Measurements from ENCODE around the gene DNAJC17. TPM values are rescaled to one million over a fixed set of nuclear protein-coding genes. Genes with fewer than 3 reads are reported as not detected.

The DNAJC17 gene
- polyA plus RNA-seq, 2 of the 4 experiments (the other 2 are of a cell fraction): 22.3 to 24.4 TPM

DNA sequence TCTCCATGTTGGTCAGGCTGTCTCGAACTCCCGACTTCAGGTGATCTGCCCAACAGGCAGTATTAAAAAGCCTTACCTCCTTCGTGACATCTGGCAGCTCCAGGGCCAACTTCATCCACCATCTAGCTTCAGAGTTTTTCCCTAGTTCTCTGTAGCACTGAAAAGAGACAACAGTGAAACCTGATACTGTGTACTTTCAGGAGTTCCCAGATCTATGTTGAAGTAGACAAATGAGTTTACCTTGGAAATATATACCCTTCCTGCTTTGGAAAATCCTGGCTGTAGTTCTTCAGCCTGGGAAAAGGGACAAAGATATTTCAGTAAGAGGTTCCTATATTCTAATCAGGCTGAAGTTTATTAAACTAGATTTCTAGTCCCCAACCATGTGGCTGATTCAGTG lies 70.2 kb downstream of the DNAJC17 start:
- no peak overlapping the region for H3K4me3 ChIP-seq
- ATAC-seq (no peak), FAIRE-seq (no peak), DNase-seq (ENCODE audit: low read depth in 1 of 2, low spot score in 1 of 2) (no peak)
- TF ChIP-seq KDM1A (IDR thresholded peaks at IDR 0.05; ENCODE audit: low read depth): no peak
- TF ChIP-seq HEYL (CRISPR knock-in tag; IDR thresholded peaks at IDR 0.05): no peak
- TF ChIP-seq, protein P1, sequence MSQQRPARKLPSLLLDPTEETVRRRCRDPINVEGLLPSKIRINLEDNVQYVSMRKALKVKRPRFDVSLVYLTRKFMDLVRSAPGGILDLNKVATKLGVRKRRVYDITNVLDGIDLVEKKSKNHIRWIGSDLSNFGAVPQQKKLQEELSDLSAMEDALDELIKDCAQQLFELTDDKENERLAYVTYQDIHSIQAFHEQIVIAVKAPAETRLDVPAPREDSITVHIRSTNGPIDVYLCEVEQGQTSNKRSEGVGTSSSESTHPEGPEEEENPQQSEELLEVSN (IDR thresholded peaks at IDR 0.05; ENCODE audit: borderline replicate concordance, low read depth): no peak
- TF ChIP-seq RCOR1 (IDR thresholded peaks at IDR 0.05; ENCODE audit: low read depth, low read length): no peak
- no peak for TF ChIP-seq POLR2A (IDR thresholded peaks at IDR 0.05; ENCODE audit: low read length)
- TF ChIP-seq, protein P2, sequence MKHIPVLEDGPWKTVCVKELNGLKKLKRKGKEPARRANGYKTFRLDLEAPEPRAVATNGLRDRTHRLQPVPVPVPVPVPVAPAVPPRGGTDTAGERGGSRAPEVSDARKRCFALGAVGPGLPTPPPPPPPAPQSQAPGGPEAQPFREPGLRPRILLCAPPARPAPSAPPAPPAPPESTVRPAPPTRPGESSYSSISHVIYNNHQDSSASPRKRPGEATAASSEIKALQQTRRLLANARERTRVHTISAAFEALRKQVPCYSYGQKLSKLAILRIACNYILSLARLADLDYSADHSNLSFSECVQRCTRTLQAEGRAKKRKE (CRISPR knock-in tag; IDR thresholded peaks at IDR 0.05; ENCODE audit: low read depth): no peak
- TF ChIP-seq, protein P3, sequence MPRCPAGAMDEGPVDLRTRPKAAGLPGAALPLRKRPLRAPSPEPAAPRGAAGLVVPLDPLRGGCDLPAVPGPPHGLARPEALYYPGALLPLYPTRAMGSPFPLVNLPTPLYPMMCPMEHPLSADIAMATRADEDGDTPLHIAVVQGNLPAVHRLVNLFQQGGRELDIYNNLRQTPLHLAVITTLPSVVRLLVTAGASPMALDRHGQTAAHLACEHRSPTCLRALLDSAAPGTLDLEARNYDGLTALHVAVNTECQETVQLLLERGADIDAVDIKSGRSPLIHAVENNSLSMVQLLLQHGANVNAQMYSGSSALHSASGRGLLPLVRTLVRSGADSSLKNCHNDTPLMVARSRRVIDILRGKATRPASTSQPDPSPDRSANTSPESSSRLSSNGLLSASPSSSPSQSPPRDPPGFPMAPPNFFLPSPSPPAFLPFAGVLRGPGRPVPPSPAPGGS (IDR thresholded peaks at IDR 0.05): no peak
- TF ChIP-seq CBX2 (IDR thresholded peaks at IDR 0.05; ENCODE audit: borderline replicate concordance, low read depth): no peak
- TF ChIP-seq ZFP36 (IDR thresholded peaks at IDR 0.05; ENCODE audit: borderline replicate concordance, partially characterized antibody): no peak
- TF ChIP-seq JUN (IDR thresholded peaks at IDR 0.05): no peak
- no peak for TF ChIP-seq GATA3 (IDR thresholded peaks at IDR 0.05; ENCODE audit: borderline replicate concordance)
- no peak for TF ChIP-seq FOSL2 (IDR thresholded peaks at IDR 0.05)
- no peak for TF ChIP-seq FOSL2 (CRISPR knock-in tag; IDR thresholded peaks at IDR 0.05)
- no peak for TF ChIP-seq BHLHE40 (IDR thresholded peaks at IDR 0.05; ENCODE audit: low read depth, low read length)
- TF ChIP-seq NR3C1 (IDR thresholded peaks at IDR 0.05): no peak
- ChIA-PET CTCF (interaction anchor here (1.8 to 2.7 kb wide), 2 partner anchors 9 to 121 kb away, joined by 4 to 12 read pairs; no protein-coding TSS in a partner anchor), POLR2A (no interaction called here)
- H3K4me2 ChIP-seq: no peak overlapping the region
- no peaks in the 10 kb centered on the region for H3K9me3 ChIP-seq
- 97% methylated on average over 3 of the region's 3 CpGs for WGBS (ENCODE audit: missing lambda C conversion rate)
- H3K27ac ChIP-seq: no peak overlapping the region
- no peaks in the 10 kb centered on the region for H3K4me1 ChIP-seq

DNA sequence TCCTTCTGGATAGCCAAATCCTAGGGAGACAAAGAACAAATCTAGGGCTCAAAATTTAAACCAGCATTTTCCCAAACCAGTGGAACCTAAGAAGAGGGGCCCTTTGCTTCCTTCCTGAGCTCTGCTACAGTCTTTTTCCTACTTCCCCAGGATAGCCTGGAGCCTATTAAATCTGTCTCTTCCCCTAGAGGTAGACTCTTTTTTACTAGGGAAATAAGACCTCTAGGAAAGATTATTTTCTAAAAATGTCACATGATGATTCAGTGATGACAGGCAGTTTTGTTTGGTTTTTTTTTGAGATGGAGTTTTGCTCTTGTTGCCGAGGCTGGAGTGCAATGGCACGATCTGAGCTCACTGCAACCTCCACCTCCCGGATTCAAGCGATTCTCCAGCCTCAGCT lies 70.7 kb downstream of the DNAJC17 start:
- WGBS (ENCODE audit: missing lambda C conversion rate): 87% methylated on average over 4 of the region's 4 CpGs
- ATAC-seq (no peak), FAIRE-seq (no peak), DNase-seq (ENCODE audit: low read depth in 1 of 2, low spot score in 1 of 2) (no peak)
- POLR2A ChIA-PET: no interaction called here
- H3K9me3 ChIP-seq: no peaks in the 10 kb centered on the region
- TF ChIP-seq, protein P4, sequence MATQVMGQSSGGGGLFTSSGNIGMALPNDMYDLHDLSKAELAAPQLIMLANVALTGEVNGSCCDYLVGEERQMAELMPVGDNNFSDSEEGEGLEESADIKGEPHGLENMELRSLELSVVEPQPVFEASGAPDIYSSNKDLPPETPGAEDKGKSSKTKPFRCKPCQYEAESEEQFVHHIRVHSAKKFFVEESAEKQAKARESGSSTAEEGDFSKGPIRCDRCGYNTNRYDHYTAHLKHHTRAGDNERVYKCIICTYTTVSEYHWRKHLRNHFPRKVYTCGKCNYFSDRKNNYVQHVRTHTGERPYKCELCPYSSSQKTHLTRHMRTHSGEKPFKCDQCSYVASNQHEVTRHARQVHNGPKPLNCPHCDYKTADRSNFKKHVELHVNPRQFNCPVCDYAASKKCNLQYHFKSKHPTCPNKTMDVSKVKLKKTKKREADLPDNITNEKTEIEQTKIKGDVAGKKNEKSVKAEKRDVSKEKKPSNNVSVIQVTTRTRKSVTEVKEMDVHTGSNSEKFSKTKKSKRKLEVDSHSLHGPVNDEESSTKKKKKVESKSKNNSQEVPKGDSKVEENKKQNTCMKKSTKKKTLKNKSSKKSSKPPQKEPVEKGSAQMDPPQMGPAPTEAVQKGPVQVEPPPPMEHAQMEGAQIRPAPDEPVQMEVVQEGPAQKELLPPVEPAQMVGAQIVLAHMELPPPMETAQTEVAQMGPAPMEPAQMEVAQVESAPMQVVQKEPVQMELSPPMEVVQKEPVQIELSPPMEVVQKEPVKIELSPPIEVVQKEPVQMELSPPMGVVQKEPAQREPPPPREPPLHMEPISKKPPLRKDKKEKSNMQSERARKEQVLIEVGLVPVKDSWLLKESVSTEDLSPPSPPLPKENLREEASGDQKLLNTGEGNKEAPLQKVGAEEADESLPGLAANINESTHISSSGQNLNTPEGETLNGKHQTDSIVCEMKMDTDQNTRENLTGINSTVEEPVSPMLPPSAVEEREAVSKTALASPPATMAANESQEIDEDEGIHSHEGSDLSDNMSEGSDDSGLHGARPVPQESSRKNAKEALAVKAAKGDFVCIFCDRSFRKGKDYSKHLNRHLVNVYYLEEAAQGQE (IDR thresholded peaks at IDR 0.05): no peak
- TF ChIP-seq NPAS2 (CRISPR knock-in tag; IDR thresholded peaks at IDR 0.05; ENCODE audit: borderline replicate concordance) (no peak), NR3C1 (IDR thresholded peaks at IDR 0.05) (no peak), ZFP36 (IDR thresholded peaks at IDR 0.05; ENCODE audit: borderline replicate concordance, partially characterized antibody) (no peak), HOXA7 (CRISPR knock-in tag; IDR thresholded peaks at IDR 0.05) (no peak), JUNB (IDR thresholded peaks at IDR 0.05) (no peak), EHMT2 (IDR thresholded peaks at IDR 0.05; ENCODE audit: low read depth) (no peak), ZNF302 (CRISPR knock-in tag; IDR thresholded peaks at IDR 0.05) (no peak), RNF2 (IDR thresholded peaks at IDR 0.05; ENCODE audit: borderline replicate concordance, low read depth) (no peak), HOXB13 (CRISPR knock-in tag; IDR thresholded peaks at IDR 0.05; ENCODE audit: low read depth) (no peak), MAZ (IDR thresholded peaks at IDR 0.05; ENCODE audit: borderline replicate concordance, low read depth, low read length) (no peak), CBX2 (IDR thresholded peaks at IDR 0.05; ENCODE audit: borderline replicate concordance, low read depth) (no peak), HDAC2 (IDR thresholded peaks at IDR 0.05) (no peak)
- TF ChIP-seq, protein P5, sequence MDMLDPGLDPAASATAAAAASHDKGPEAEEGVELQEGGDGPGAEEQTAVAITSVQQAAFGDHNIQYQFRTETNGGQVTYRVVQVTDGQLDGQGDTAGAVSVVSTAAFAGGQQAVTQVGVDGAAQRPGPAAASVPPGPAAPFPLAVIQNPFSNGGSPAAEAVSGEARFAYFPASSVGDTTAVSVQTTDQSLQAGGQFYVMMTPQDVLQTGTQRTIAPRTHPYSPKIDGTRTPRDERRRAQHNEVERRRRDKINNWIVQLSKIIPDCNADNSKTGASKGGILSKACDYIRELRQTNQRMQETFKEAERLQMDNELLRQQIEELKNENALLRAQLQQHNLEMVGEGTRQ (IDR thresholded peaks at IDR 0.05): no peak
- TF ChIP-seq, protein P6, sequence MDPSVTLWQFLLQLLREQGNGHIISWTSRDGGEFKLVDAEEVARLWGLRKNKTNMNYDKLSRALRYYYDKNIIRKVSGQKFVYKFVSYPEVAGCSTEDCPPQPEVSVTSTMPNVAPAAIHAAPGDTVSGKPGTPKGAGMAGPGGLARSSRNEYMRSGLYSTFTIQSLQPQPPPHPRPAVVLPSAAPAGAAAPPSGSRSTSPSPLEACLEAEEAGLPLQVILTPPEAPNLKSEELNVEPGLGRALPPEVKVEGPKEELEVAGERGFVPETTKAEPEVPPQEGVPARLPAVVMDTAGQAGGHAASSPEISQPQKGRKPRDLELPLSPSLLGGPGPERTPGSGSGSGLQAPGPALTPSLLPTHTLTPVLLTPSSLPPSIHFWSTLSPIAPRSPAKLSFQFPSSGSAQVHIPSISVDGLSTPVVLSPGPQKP (IDR thresholded peaks at IDR 0.05; ENCODE audit: low read depth, low read length): no peak
- no peak overlapping the region for H3K4me3 ChIP-seq
- H3K27ac ChIP-seq: no peak overlapping the region
- H3K4me2 ChIP-seq: no peak overlapping the region
- CTCF ChIA-PET: interaction anchor here (1.1 to 2.7 kb wide), 3 partner anchors 8 to 121 kb away, joined by 3 to 12 read pairs (median 4); no protein-coding TSS in a partner anchor
- no peaks in the 10 kb centered on the region for H3K4me1 ChIP-seq

Data from A549 (cell line).